IgD-negative memory B cell (primary cell): ENCODE measurements around the gene CPNE9. TPM values are rescaled to one million over a fixed set of nuclear protein-coding genes. Genes with fewer than 3 reads are reported as not detected.

Source experiments
- H3K27ac Mint-ChIP-seq, 3 donors: one replicate each; pipeline ENCODE4 v1.8.0; 2020 to 2022; ENCODE audit warnings: mild to moderate bottlenecking in 3 of 3, mixed read lengths in 3 of 3, moderate library complexity in 1 of 3
- H3K27me3 Mint-ChIP-seq: one replicate; pipeline ENCODE4 v1.8.0; 2021; ENCODE audit warnings: mixed read lengths
- H3K36me3 Mint-ChIP-seq: one replicate; pipeline ENCODE4 v1.8.0; 2020; ENCODE audit warnings: mild to moderate bottlenecking, mixed read lengths
- H3K4me1 Mint-ChIP-seq, 3 donors: one replicate each; pipeline ENCODE4 v1.8.0; 2020 to 2022; ENCODE audit warnings: mixed read lengths in 3 of 3, mild to moderate bottlenecking in 1 of 3
- H3K4me3 Mint-ChIP-seq, 4 donors: one replicate each; pipeline ENCODE4 v1.8.0; 2020 to 2022; ENCODE audit warnings: mild to moderate bottlenecking in 4 of 4, mixed read lengths in 4 of 4, moderate library complexity in 3 of 4
- H3K9me3 Mint-ChIP-seq, 3 donors: one replicate each; pipeline ENCODE4 v1.8.0; 2020 to 2021; ENCODE audit warnings: mixed read lengths in 3 of 3, mild to moderate bottlenecking in 1 of 3
- polyA plus RNA-seq: library from polyadenylated mRNA; unstranded; fragments of 300-500 nt; fragmentation: Illumina TruSeq; gene quantifications from one replicate; pipeline ENCODE4 v1.2.3, GENCODE V29; 2021

CPNE9 gene
- polyA plus RNA-seq, 1 donor from 2014 or later, result not detected

DNA sequence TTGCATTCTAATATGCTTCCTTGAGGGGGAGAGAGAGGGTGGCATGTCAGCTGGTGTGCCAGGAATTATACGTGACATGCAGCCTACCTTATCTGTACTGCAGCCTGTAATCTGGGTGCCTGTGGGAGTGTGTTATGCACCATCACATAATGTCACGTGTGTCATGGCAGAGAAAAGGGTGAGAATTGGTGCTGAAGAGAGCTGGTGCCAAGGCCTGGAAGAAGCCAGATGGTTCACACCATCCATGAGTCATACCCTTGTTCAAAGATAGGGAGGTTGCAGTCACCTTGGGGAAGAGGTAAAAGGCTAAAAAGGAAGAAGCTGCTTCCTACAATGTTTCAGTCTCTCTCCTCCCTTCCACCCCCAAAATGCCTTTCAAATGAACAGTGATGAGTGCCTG lies 33.2 kb downstream of the CPNE9 start:
- Mint-ChIP-seq H3K27ac (peak overlapping the region in 1 of 3 donors; percentile 48), H3K27me3 (no peaks in the 10 kb centered on the region), H3K36me3 (peaks cover 8% of the 10 kb centered on the region), H3K4me1 (peaks cover 12 to 27% (median 24%) of the 10 kb centered on the region in 3 donors), H3K4me3 (peak overlapping the region in 1 of 4 donors; percentile 50), H3K9me3 (no peaks in the 10 kb centered on the region)

DNA sequence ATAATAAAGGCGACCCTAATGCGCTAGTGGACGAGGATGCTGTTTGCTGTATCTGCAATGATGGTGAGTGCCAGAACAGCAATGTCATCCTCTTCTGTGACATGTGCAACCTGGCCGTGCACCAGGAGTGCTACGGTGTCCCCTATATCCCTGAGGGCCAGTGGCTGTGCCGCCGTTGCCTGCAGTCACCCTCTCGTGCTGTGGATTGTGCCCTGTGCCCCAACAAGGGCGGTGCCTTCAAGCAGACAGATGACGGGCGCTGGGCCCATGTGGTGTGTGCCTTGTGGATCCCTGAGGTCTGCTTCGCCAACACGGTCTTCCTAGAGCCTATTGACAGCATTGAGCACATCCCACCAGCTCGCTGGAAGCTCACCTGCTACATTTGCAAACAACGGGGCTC lies 35.5 kb downstream of the CPNE9 start:
- peaks cover 2 to 11% (median 5%) of the 10 kb centered on the region in 3 donors for H3K4me1 Mint-ChIP-seq
- no peaks in the 10 kb centered on the region for H3K27me3 Mint-ChIP-seq
- H3K36me3 Mint-ChIP-seq, result peaks cover 9% of the 10 kb centered on the region

DNA sequence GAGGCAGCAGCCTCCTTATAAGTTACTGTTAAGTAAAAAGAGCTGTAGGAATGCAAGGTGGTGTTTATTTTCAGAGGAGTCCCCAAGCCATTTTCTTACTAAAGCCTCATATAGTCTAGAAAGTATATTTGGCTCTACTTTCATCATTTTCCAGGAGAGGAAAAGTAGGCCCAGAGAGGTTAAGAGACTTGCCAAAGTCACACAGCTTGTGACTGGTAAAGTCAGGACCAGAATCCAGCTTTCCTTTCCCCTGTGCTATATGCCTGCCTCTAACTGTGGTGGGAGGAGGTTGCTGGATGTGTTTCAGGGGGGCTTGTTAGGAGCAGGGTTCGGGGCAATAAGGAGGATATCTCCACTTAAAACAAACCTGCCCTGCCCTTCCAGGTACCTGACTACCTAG lies 38.9 kb downstream of the CPNE9 start:
- H3K27ac Mint-ChIP-seq, result no peak overlapping the region
- no peaks in the 10 kb centered on the region for H3K4me1 Mint-ChIP-seq
- H3K36me3 Mint-ChIP-seq, result peaks cover 4% of the 10 kb centered on the region
- H3K27me3 Mint-ChIP-seq, result no peaks in the 10 kb centered on the region
- H3K4me3 Mint-ChIP-seq, result no peak overlapping the region
- no peaks in the 10 kb centered on the region for H3K9me3 Mint-ChIP-seq

More for the DNA sequence above, 35.5 kb downstream of the CPNE9 start:
- Mint-ChIP-seq H3K4me3 (no peak overlapping the region), H3K9me3 (no peaks in the 10 kb centered on the region), H3K27ac (no peak overlapping the region)

- Mint-ChIP-seq H3K9me3 (no peaks in the 10 kb centered on the region), H3K4me3 (peak overlapping the region in 1 of 4 donors; percentile 6), H3K4me1 (no peaks in the 10 kb centered on the region), H3K27me3 (no peaks in the 10 kb centered on the region), H3K27ac (no peak overlapping the region), H3K36me3 (peaks cover 4% of the 10 kb centered on the region)
Observed at GRCh38 chr3:9743548-9743947, 39.9 kb downstream of the CPNE9 start.

GRCh38 chr3:9744162-9744561 lies 40.5 kb downstream of the CPNE9 start:
- no peaks in the 10 kb centered on the region for H3K27me3 Mint-ChIP-seq
- H3K9me3 Mint-ChIP-seq, result no peaks in the 10 kb centered on the region
- H3K4me1 Mint-ChIP-seq, result peaks cover 0 to 2% (median 2%) of the 10 kb centered on the region in 3 donors
- H3K4me3 Mint-ChIP-seq, result peak overlapping the region in 1 of 4 donors; percentile 6
- no peak overlapping the region for H3K27ac Mint-ChIP-seq
- H3K36me3 Mint-ChIP-seq, result peaks cover 4% of the 10 kb centered on the region

DNA sequence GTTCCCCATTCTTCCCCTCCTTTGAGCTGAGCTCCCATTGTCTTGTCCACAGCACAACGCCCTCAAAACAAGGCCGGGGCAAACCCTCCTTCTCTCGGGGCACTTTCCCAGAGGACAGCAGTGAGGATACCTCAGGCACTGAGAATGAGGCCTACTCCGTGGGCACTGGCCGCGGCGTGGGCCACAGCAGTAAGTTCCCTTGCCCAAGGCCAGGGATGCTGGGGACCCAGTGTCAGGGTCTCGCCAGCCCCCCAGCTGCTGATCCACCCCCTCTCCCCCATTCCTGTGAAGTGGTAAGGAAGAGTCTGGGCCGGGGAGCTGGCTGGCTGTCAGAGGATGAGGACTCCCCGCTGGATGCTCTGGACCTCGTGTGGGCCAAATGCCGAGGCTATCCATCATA lies 41.9 kb downstream of the CPNE9 start:
- Mint-ChIP-seq H3K27ac (no peak overlapping the region), H3K4me1 (peaks cover 8 to 11% (median 10%) of the 10 kb centered on the region in 3 donors), H3K36me3 (peaks cover 1% of the 10 kb centered on the region), H3K4me3 (no peak overlapping the region), H3K27me3 (no peaks in the 10 kb centered on the region), H3K9me3 (no peaks in the 10 kb centered on the region)

GRCh38 chr3:9746330-9746729 lies 42.7 kb downstream of the CPNE9 start:
- Mint-ChIP-seq H3K27ac (no peak overlapping the region), H3K36me3 (peaks cover 1% of the 10 kb centered on the region), H3K4me1 (peaks cover 13 to 18% (median 16%) of the 10 kb centered on the region in 3 donors), H3K4me3 (peak overlapping the region in 1 of 4 donors; percentile 49), H3K9me3 (no peaks in the 10 kb centered on the region), H3K27me3 (no peaks in the 10 kb centered on the region)

DNA sequence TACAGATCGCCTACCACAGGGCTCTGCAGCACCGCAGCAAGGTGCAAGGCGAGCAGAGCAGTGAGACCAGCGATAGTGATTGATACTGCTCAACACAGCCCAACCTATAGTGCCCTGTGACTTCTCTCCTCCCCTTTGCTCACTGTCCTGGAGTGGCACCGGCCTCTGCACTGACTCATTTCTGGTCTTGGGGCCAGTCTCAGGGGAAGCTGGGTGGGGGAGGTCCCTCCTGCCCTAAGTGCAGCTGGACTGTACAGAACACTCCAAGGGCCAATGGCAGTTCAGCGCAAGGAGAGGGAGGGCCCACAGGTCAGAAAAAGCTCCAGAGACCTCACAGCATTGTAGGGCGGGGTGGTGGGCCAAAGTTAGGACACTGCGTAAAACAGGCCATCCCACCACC lies 43.6 kb downstream of the CPNE9 start:
- Mint-ChIP-seq H3K36me3 (peaks cover 1% of the 10 kb centered on the region), H3K9me3 (no peaks in the 10 kb centered on the region), H3K27me3 (no peaks in the 10 kb centered on the region), H3K27ac (no peak overlapping the region), H3K4me1 (peaks cover 22 to 28% (median 25%) of the 10 kb centered on the region in 3 donors), H3K4me3 (peak overlapping the region in 2 of 4 donors; percentile 28 to 49)

- Mint-ChIP-seq H3K27ac (peak overlapping the region in 1 of 3 donors; percentile 93), H3K4me3 (peak overlapping the region in 2 of 4 donors; percentile 10 to 38), H3K4me1 (peaks cover 27 to 31% (median 29%) of the 10 kb centered on the region in 3 donors), H3K9me3 (no peaks in the 10 kb centered on the region), H3K27me3 (no peaks in the 10 kb centered on the region), H3K36me3 (peaks cover 3% of the 10 kb centered on the region)
Observed at GRCh38 chr3:9748031-9748430, 44.4 kb downstream of the CPNE9 start.

- peak overlapping the region; percentile 93 to 98 (median 94) for H3K27ac Mint-ChIP-seq
- H3K27me3 Mint-ChIP-seq, result no peaks in the 10 kb centered on the region
- H3K9me3 Mint-ChIP-seq, result no peaks in the 10 kb centered on the region
- peak overlapping the region; percentile 90 to 99 (median 96) for H3K4me3 Mint-ChIP-seq
- peaks cover 30 to 31% (median 31%) of the 10 kb centered on the region in 3 donors for H3K4me1 Mint-ChIP-seq
- peaks cover 4% of the 10 kb centered on the region for H3K36me3 Mint-ChIP-seq
Observed at GRCh38 chr3:9749296-9749644, 45.6 kb downstream of the CPNE9 start.

GRCh38 chr3:9749645-9750555 lies 46.3 kb downstream of the CPNE9 start, which contains the start of gene OGG1:
OGG1 (plus strand) TSS chr3:9749952; CDS start chr3:9750287, 335 bp downstream.
- Mint-ChIP-seq H3K27me3 (no peaks in the 10 kb centered on the region), H3K4me3 (peak within 1 kb of the TSS; percentile 90 to 99 (median 96)), H3K36me3 (peaks cover 5% of the 10 kb centered on the region), H3K9me3 (no peaks in the 10 kb centered on the region), H3K27ac (peak within 1 kb of the TSS; percentile 93 to 98 (median 94)), H3K4me1 (peaks cover 31 to 34% (median 33%) of the 10 kb centered on the region in 3 donors)

DNA sequence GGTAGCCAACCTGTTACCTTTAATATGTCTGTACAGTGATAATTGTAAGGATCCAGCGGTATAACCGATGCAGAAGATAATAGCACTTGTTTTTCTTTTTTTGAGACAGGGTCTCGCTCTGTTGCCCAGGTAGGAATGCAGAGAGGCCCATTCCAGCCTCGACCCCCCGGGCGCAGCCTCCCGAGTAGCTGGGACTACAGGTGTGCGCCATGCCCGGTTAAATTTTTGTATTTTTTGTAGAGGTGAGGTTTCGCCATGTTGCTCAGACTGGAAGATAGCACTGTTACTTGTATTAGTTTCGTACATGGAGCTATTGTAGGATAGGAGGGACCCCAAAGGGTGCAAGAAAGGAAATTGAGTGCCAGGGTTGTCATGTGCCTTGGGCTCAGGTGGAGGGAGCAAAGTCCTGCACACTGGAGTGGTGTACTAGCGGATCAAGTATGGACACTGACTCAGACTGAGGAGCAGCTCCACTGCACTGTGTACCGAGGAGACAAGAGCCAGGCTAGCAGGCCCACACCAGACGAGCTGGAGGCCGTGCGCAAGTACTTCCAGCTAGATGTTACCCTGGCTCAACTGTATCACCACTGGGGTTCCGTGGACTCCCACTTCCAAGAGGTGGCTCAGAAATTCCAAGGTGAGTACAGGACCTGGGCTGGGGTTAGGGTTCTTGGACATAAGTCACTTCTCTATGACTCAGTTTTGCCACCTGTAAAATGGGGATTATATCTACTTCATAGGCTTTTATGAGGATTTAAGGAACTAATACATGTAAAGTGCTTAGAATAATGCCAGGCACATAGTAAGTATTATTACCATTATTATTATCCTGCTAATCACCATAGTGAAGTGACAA lies 47.2 kb downstream of the CPNE9 start:
- no peaks in the 10 kb centered on the region for H3K27me3 Mint-ChIP-seq
- H3K36me3 Mint-ChIP-seq, result peaks cover 5% of the 10 kb centered on the region
- H3K27ac Mint-ChIP-seq, result peak overlapping the region; percentile 93 to 98 (median 94)
- peak overlapping the region; percentile 90 to 99 (median 96) for H3K4me3 Mint-ChIP-seq
- H3K9me3 Mint-ChIP-seq, result no peaks in the 10 kb centered on the region
- H3K4me1 Mint-ChIP-seq, result peaks cover 31 to 34% (median 33%) of the 10 kb centered on the region in 3 donors

- H3K36me3 Mint-ChIP-seq, result peaks cover 7% of the 10 kb centered on the region
- no peak overlapping the region for H3K27ac Mint-ChIP-seq
- H3K4me1 Mint-ChIP-seq, result peaks cover 26 to 31% (median 29%) of the 10 kb centered on the region in 3 donors
- no peaks in the 10 kb centered on the region for H3K27me3 Mint-ChIP-seq
- H3K4me3 Mint-ChIP-seq, result no peak overlapping the region
- H3K9me3 Mint-ChIP-seq, result no peaks in the 10 kb centered on the region
Observed at GRCh38 chr3:9754678-9755077, 51.0 kb downstream of the CPNE9 start.

DNA sequence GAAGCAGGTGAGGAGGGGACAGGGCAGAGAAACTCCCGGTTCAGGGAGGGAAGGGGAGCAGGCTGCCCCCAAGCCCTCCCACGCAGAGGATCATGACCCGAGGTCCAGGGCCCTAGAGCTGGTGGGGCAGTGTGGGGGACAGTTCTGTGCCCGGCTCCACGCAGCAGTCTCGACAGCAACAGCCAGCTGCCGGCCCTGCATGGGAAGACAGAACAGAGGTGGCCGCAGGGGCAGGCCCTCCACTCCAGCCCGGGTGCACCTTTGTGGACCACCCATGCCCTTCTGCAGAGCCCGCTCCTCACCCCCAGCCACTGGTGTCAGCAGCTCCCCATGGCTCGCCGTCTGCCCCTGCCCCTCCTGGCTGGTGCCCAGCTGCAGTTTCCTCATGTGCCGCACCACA lies 53.8 kb downstream of the CPNE9 start:
- Mint-ChIP-seq H3K4me1 (peaks cover 5 to 10% (median 8%) of the 10 kb centered on the region in 3 donors), H3K36me3 (peaks cover 9% of the 10 kb centered on the region), H3K27ac (no peak overlapping the region), H3K27me3 (no peaks in the 10 kb centered on the region), H3K9me3 (no peaks in the 10 kb centered on the region), H3K4me3 (no peak overlapping the region)
